GM12878 (cell line): Measurements from ENCODE around the gene PMPCA. TPM values are rescaled to one million over a fixed set of nuclear protein-coding genes. Genes with fewer than 3 reads are reported as not detected.

ENCODE experiments used
- ATAC-seq: fragments of 200-7000 bp; cut with Tn5 transposase; 3 replicates; pipeline ENCODE4 v1.9.1; 2020; ENCODE audit warnings: mild to moderate bottlenecking, moderate library complexity
- BruUV-seq: library from RNA; stranded (reverse); fragments of 400-500 nt; replicated peaks from 2 replicates; lab custom pipeline; 2021; lab: Mats Ljungman, UMichigan
- CTCF ChIA-PET: fragments of 300-600 bp; sonication (Branson Sonifier 250); formaldehyde crosslinking; extraction: SDS; loops from one replicate; lab custom pipeline; 2021; ENCODE audit warnings: inconsistent platforms; lab: Yijun Ruan, JAX
- POLR2A ChIA-PET: fragments of 350-600 bp; formaldehyde crosslinking; extraction: SDS; loops from one replicate; lab custom pipeline; 2021; ENCODE audit warnings: inconsistent platforms; lab: Charles Lee
- RAD21 ChIA-PET: fragments of 300-600 bp; sonication (Branson Sonifier 250); formaldehyde crosslinking; loops from one replicate; lab custom pipeline; 2023; ENCODE audit warnings: antibody characterized with exemption; ENCODE audit not compliant: unreplicated experiment; lab: Charles Lee
- SMC1A ChIA-PET: fragments of 300-600 bp; sonication (Branson Sonifier 250); formaldehyde crosslinking; loops from one replicate; lab custom pipeline; 2023; ENCODE audit not compliant: unreplicated experiment, uncharacterized antibody; lab: Charles Lee
- DNase-seq: peaks from one replicate; pipeline ENCODE4 v3.0.0-alpha.2; 2011; ENCODE audit warnings: low read depth, low spot score
- FAIRE-seq: peaks from 3 replicates; lab custom pipeline; 2011; peaks lifted over from hg19 to GRCh38; lab: Jason Lieb, UNC
- H2AFZ ChIP-seq: 2 replicates; pipeline ENCODE4 v1.6.0; 2011; ENCODE audit warnings: low read depth, low read length, control low read depth; ENCODE audit not compliant: control insufficient read depth
- H3K27ac ChIP-seq: 2 replicates; pipeline ENCODE4 v1.5.1; 2011; ENCODE audit warnings: control low read depth; ENCODE audit not compliant: control insufficient read depth, insufficient read depth
- H3K27me3 ChIP-seq, 2 experiments: replicated peaks in 1 of 2; 2 replicates each; pipeline versions ENCODE4 v1.6.0 to v1.6.1; 2011; ENCODE audit warnings: low read length in 1 of 2; ENCODE audit not compliant: control insufficient read depth in 2 of 2, insufficient read depth in 2 of 2
- H3K36me3 ChIP-seq, 2 experiments: 2 replicates each; pipeline ENCODE4 v1.5.1; 2011; ENCODE audit warnings: low read length in 1 of 2; ENCODE audit not compliant: control insufficient read depth in 2 of 2, insufficient read depth in 2 of 2
- H3K4me1 ChIP-seq: 2 replicates; pipeline ENCODE4 v1.6.1; 2011; ENCODE audit warnings: mild to moderate bottlenecking, low read length, moderate library complexity, mixed read lengths; ENCODE audit not compliant: control insufficient read depth, insufficient read depth
- H3K4me2 ChIP-seq: 2 replicates; pipeline ENCODE4 v1.6.0; 2011; ENCODE audit warnings: control low read depth; ENCODE audit not compliant: control insufficient read depth, insufficient read depth
- H3K4me3 ChIP-seq: fragments of 200-600 bp; sonication (generic); 2 replicates; pipeline ENCODE4 v1.5.1; 2016
- H3K79me2 ChIP-seq: 2 replicates; pipeline ENCODE4 v1.6.0; 2011; ENCODE audit warnings: low read length; ENCODE audit not compliant: control insufficient read depth, insufficient read depth
- H3K9ac ChIP-seq: 2 replicates; pipeline ENCODE4 v1.8.0; 2011; ENCODE audit warnings: low read length, control low read depth, mixed read lengths; ENCODE audit not compliant: control insufficient read depth, insufficient read depth
- H3K9me3 ChIP-seq: replicated peaks from 3 replicates; pipeline ENCODE4 v1.5.1; 2011; ENCODE audit warnings: mild to moderate bottlenecking, low read length; ENCODE audit not compliant: control insufficient read depth, insufficient read depth
- H4K20me1 ChIP-seq: 2 replicates; pipeline ENCODE4 v1.6.0; 2011; ENCODE audit not compliant: control insufficient read depth, insufficient read depth
- MXI1 ChIP-seq: fragments of 150-350 bp; IDR thresholded peaks from 2 replicates; pipeline ENCODE4 v1.6.1; 2011; ENCODE audit warnings: low read depth, mild to moderate bottlenecking, inconsistent platforms, low read length, improper control_type of control experiment
- POLR2A ChIP-seq: IDR thresholded peaks from 2 replicates; pipeline ENCODE4 v1.6.1; 2011; ENCODE audit warnings: low read depth, mild to moderate bottlenecking, low read length
- RELA ChIP-seq: fragments of 450-650 bp; IDR thresholded peaks from 2 replicates; pipeline ENCODE4 v1.8.0; 2014; ENCODE audit warnings: borderline replicate concordance; ENCODE audit not compliant: partially characterized antibody
- WGBS: methylation state at CpG from one replicate; pipeline ENCODE4 v1.1.6; 2016; ENCODE audit warnings: low lambda C conversion rate; ENCODE audit not compliant: insufficient replicate concordance, insufficient coverage; ENCODE audit errors: missing lambda C conversion rate; 5-methylcytosine and 5-hydroxymethylcytosine counted together
- in situ Hi-C: fragments of 300-500 bp; cut with MboI; formaldehyde crosslinking; loops from 9 replicates; pipeline ENCODE4 v1.14.3; 2018; ENCODE audit warnings: mixed read lengths
- intact Hi-C: fragments of 100-400 bp; cut with micrococcal nuclease; formaldehyde crosslinking; loops from one replicate; pipeline ENCODE4 v1.14.2; 2022; ENCODE audit not compliant: unreplicated experiment
- polyA plus RNA-seq, 11 experiments: library from polyadenylated mRNA; depleted of rRNA in 4 of 11; unstranded in 6 of 11; stranded (reverse) in 5 of 11; fragments of >200 nt; fragmentation: Nextera tagmentation in 4 of 11; fragmentation: Illumina TruSeq in 1 of 11; extraction: Ambion mirVana in 4 of 11; extraction: Trizol in 1 of 11; gene quantifications; 1 replicate in 1 of 11; 2 replicates in 10 of 11; pipeline versions ENCODE4 v1.2.1 to v1.2.3, GENCODE V29; 2011 to 2016; ENCODE audit warnings: inconsistent platforms in 2 of 11, missing spikeins in 2 of 11, low read depth in 1 of 11
- total RNA-seq, 4 experiments: library from RNA; depleted of rRNA in 3 of 4; stranded (reverse); fragments of >200 nt in 3 of 4; fragmentation: Illumina TruSeq in 1 of 4; extraction: Trizol in 1 of 4; gene quantifications; 2 replicates each; pipeline versions ENCODE4 v1.2.1 to v1.2.3, GENCODE V29; 2013 to 2021

Gene PMPCA
- total and polyA plus RNA-seq, 10 of the 15 experiments (the other 5 are each of a cell fraction or from before 2014, with no cell fraction given), result 8.1 to 137 (median 75.7) TPM

GRCh38 chr9:136454026-136454796 lies 43.8 kb downstream of the PMPCA start:
- H3K27me3 ChIP-seq, result no peaks in the 10 kb centered on the region
- no peak for FAIRE-seq
- H3K79me2 ChIP-seq, result no peaks in the 10 kb centered on the region
- ChIA-PET CTCF (no interaction called here), RAD21 (no interaction called here), SMC1A (no interaction called here), POLR2A (no interaction called here)
- no peak overlapping the region for H3K27ac ChIP-seq
- H3K9ac ChIP-seq, result no peak overlapping the region
- no peaks in the 10 kb centered on the region for H3K9me3 ChIP-seq
- no TSS peak for BruUV-seq
- peaks cover 31 to 41% of the 10 kb centered on the region in 2 experiments for H3K36me3 ChIP-seq
- H3K4me3 ChIP-seq, result no peak overlapping the region
- WGBS, result 91% methylated on average over 25 of the region's 25 CpGs
- peak; percentile 23 for TF ChIP-seq POLR2A
- no peak for TF ChIP-seq RELA
- H3K4me2 ChIP-seq, result no peak overlapping the region
- H2AFZ ChIP-seq, result no peak overlapping the region
- H3K4me1 ChIP-seq, result no peaks in the 10 kb centered on the region
- no peak for ATAC-seq
- in situ Hi-C loops, result no loop called here
- H4K20me1 ChIP-seq, result no peaks in the 10 kb centered on the region
- intact Hi-C loops, result no loop called here
- DNase-seq, result no peak

- in situ Hi-C loops, result no loop called here
- no peaks in the 10 kb centered on the region for H3K4me1 ChIP-seq
- no peak overlapping the region for H3K27ac ChIP-seq
- H2AFZ ChIP-seq, result no peak overlapping the region
- no peaks in the 10 kb centered on the region for H3K9me3 ChIP-seq
- peaks cover 37 to 44% of the 10 kb centered on the region in 2 experiments for H3K36me3 ChIP-seq
- SMC1A ChIA-PET, result no interaction called here
- RAD21 ChIA-PET, result no interaction called here
- no peaks in the 10 kb centered on the region for H3K79me2 ChIP-seq
- H4K20me1 ChIP-seq, result no peaks in the 10 kb centered on the region
- no peaks in the 10 kb centered on the region for H3K27me3 ChIP-seq
- no peak for FAIRE-seq
- no TSS peak for BruUV-seq
- no peak overlapping the region for H3K4me3 ChIP-seq
- no peak for ATAC-seq
- POLR2A ChIA-PET, result no interaction called here
- no peak overlapping the region for H3K9ac ChIP-seq
- H3K4me2 ChIP-seq, result no peak overlapping the region
- DNase-seq, result no peak
- 95% methylated on average over 43 of the region's 43 CpGs for WGBS
- TF ChIP-seq MXI1, result no peak
- peak; percentile 17; the same call in 1 of the 2 replicates for TF ChIP-seq POLR2A
- TF ChIP-seq, all 136 proteins: peak for 1
- CTCF ChIA-PET, result no interaction called here
- intact Hi-C loops, result no loop called here
Observed at GRCh38 chr9:136455043-136456002, 44.9 kb downstream of the PMPCA start.
